Spinal cord (tissue), 10 donors: ENCODE results near the gene MKRN3. TPM values are rescaled to one million over a fixed set of nuclear protein-coding genes. Genes with fewer than 3 reads are reported as not detected.

Experiments used
- DNase-seq, 6 donors: peaks; one replicate each; pipeline versions ENCODE4 v3.0.0 to v3.0.0-alpha.2; 2013 to 2015; ENCODE audit warnings: low spot score in 6 of 6, low read depth in 4 of 6
- H3K27ac ChIP-seq: one replicate; pipeline ENCODE4 v1.5.1; 2013; ENCODE audit warnings: low read depth, low read length, control low read depth
- H3K27me3 ChIP-seq: one replicate; pipeline ENCODE4 v1.6.1; 2013; ENCODE audit warnings: low read length; ENCODE audit not compliant: control insufficient read depth, insufficient read depth
- H3K36me3 ChIP-seq: one replicate; pipeline ENCODE4 v1.6.1; 2013; ENCODE audit warnings: low read length; ENCODE audit not compliant: control insufficient read depth, insufficient read depth
- H3K4me1 ChIP-seq: one replicate; pipeline ENCODE4 v1.6.1; 2013; ENCODE audit warnings: low read length; ENCODE audit not compliant: control insufficient read depth, insufficient read depth
- H3K4me3 ChIP-seq: one replicate; pipeline ENCODE4 v1.5.1; 2013; ENCODE audit warnings: low read depth, low read length, control low read depth
- H3K9me3 ChIP-seq: one replicate; pipeline ENCODE4 v1.6.1; 2013; ENCODE audit warnings: low read length; ENCODE audit not compliant: control insufficient read depth, insufficient read depth
- WGBS: methylation state at CpG from one replicate; pipeline ENCODE4 v1.1.5; 2013; ENCODE audit warnings: missing lambda C conversion rate; ENCODE audit not compliant: insufficient coverage; 5-methylcytosine and 5-hydroxymethylcytosine counted together
- polyA plus RNA-seq, 2 donors: library from polyadenylated mRNA; unstranded; fragments of 120-200 nt; gene quantifications; one replicate each; pipeline ENCODE4 v1.2.1, GENCODE V29; 2013; ENCODE audit not compliant: insufficient read length in 2 of 2
- small RNA-seq: library from RNA; depleted of rRNA; stranded (forward); fragments of <200 nt; gene quantifications from one replicate; pipeline ENCODE3, GENCODE V24; 2014; ENCODE audit warnings: low replicate concordance
- total RNA-seq, 2 donors: library from RNA; depleted of rRNA in 1 of 2; stranded (reverse); fragments of 120-200 nt in 1 of 2; fragments of >200 nt in 1 of 2; gene quantifications; one replicate each; pipeline versions ENCODE4 v1.2.3 to v1.2.4, GENCODE V29; 2013 to 2014
- donor health status: healthy.

Gene MKRN3
- total and polyA plus RNA-seq, 4 donors = 7.4 to 17.6 (median 16.2) TPM

GRCh38 chr15:23602124-23602523, 36.6 kb downstream of the MKRN3 start:
- Histone ChIP-seq H3K4me3 (no peak overlapping the region), H3K36me3 (no peaks in the 10 kb centered on the region), H3K27ac (no peak overlapping the region), H3K9me3 (no peaks in the 10 kb centered on the region), H3K27me3 (no peaks in the 10 kb centered on the region), H3K4me1 (no peaks in the 10 kb centered on the region)
- no peak for DNase-seq
- 84% methylated on average over 3 of the region's 6 CpGs for WGBS

GRCh38 chr15:23606226-23606625, 40.8 kb downstream of the MKRN3 start:
- Histone ChIP-seq H3K4me1 (no peaks in the 10 kb centered on the region), H3K27me3 (no peaks in the 10 kb centered on the region), H3K27ac (no peak overlapping the region), H3K36me3 (no peaks in the 10 kb centered on the region), H3K9me3 (no peaks in the 10 kb centered on the region), H3K4me3 (no peak overlapping the region)
- no peak for DNase-seq
- WGBS = no CpG with 5 or more reads among the region's 2 CpGs

DNA sequence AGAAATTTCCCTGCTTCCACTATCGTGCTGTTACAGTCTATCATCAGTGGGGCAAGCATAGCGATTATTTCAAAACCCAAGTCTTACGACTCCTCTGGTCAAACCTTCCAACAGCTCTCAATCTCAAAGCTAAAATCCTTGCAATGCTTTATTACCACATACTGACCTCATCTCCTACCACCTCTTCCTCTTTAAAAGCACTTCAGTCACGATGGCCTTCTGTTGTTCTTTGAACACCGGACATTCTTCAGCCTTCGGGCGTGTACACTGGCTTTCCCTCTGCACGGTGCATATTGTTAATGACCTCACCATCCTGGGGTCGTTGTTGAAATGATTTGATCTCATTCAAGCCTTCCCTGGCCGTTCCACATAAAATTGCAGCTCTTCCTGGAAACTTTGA, 51.1 kb downstream of the MKRN3 start:
- no peak for DNase-seq
- no peaks in the 10 kb centered on the region for H3K36me3 ChIP-seq
- H3K27ac ChIP-seq = no peak overlapping the region
- peaks cover 1% of the 10 kb centered on the region for H3K9me3 ChIP-seq
- WGBS = 74% methylated on average over 7 of the region's 10 CpGs
- no peaks in the 10 kb centered on the region for H3K4me1 ChIP-seq
- no peak overlapping the region for H3K4me3 ChIP-seq
- H3K27me3 ChIP-seq = no peaks in the 10 kb centered on the region

Small RNAs within 50 kb of the gene (small RNA-seq; reads per million reads assigned to genes)
- gene MIR4508 = not detected

Other genes with a start within 250 kb of the MKRN3 start
- not detected for gene GOLGA6L26, start 231.5 kb upstream of the MKRN3 start, total RNA-seq
- not detected for gene GOLGA6L26, start 231.5 kb upstream of the MKRN3 start, polyA plus RNA-seq
- 1 to 10 TPM in 1 of 2 donors, under 1 TPM in 1; 0.39 to 1.1 TPM for gene GOLGA8S, start 210.9 kb upstream of the MKRN3 start, total RNA-seq
- 1 to 10 TPM; 1.1 to 1.6 TPM for gene GOLGA8S, start 210.9 kb upstream of the MKRN3 start, polyA plus RNA-seq
- gene GOLGA6L2, start 118.4 kb upstream of the MKRN3 start, total RNA-seq = not detected
- under 1 TPM; 0.35 to 0.60 TPM for gene GOLGA6L2, start 118.4 kb upstream of the MKRN3 start, polyA plus RNA-seq
- gene MAGEL2, start 82.2 kb downstream of the MKRN3 start, total RNA-seq = 10 to 100 TPM in 1 of 2 donors, 1 to 10 TPM in 1; 4.6 to 11.1 TPM
- 10 to 100 TPM; 23.1 to 25.3 TPM for gene MAGEL2, start 82.2 kb downstream of the MKRN3 start, polyA plus RNA-seq
- gene NDN, start 121.6 kb downstream of the MKRN3 start, total RNA-seq = 100 to 1,000 TPM; 117 to 140 TPM
- 100 to 1,000 TPM; 177 to 178 TPM for gene NDN, start 121.6 kb downstream of the MKRN3 start, polyA plus RNA-seq